C4-2B (cell line): ENCODE data around the gene NF2.

Experiments
- CTCF ChIP-seq: fragments of 450-650 bp; conservative IDR thresholded peaks from 2 replicates; pipeline ENCODE4 v1.5.1; 2017; ENCODE audit warnings: mild to moderate bottlenecking
- ZFX ChIP-seq: fragments of 450-650 bp; IDR thresholded peaks from 2 replicates; pipeline ENCODE4 v1.6.1; 2017

GRCh38 chr22:29718949-29719898 is 115.8 kb downstream of the NF2 start:
- TF ChIP-seq CTCF (no peak), ZFX (no peak)
